K562 (cell line): ENCODE results near the gene PRDM10. TPM values are rescaled to one million over a fixed set of nuclear protein-coding genes. Genes with fewer than 3 reads are reported as not detected.

Experiments
- ATF7 ChIP-seq: fragments of 450-650 bp; IDR thresholded peaks from 2 replicates; pipeline ENCODE4 v1.7.1; 2014; ENCODE audit warnings: mild to moderate bottlenecking, moderate library complexity
- CBFA2T2 ChIP-seq: fragments of 450-650 bp; conservative IDR thresholded peaks from 2 replicates; pipeline ENCODE4 v1.6.1; 2017; ENCODE audit warnings: mild to moderate bottlenecking
- CEBPG ChIP-seq, 3 experiments: fragments of 200-800 bp in 1 of 3; sonication (Bioruptor generic) in 1 of 3; sonication (generic) in 1 of 3; formaldehyde crosslinking in 1 of 3; IDR thresholded peaks in 2 of 3; conservative IDR thresholded peaks in 1 of 3; 2 replicates each; pipeline versions ENCODE4 v1.6.1 to v1.8.0; 2016 to 2022; ENCODE audit warnings: missing compliant biosample characterization in 2 of 3, missing genetic modification characterization in 2 of 3, mild to moderate bottlenecking in 1 of 3, missing genetic modification reagents in 1 of 3
- CREM ChIP-seq: IDR thresholded peaks from 2 replicates; pipeline ENCODE4 v1.6.1; 2014; ENCODE audit warnings: antibody characterized with exemption, low read depth
- CTBP1 ChIP-seq: fragments of 450-650 bp; IDR thresholded peaks from 2 replicates; pipeline ENCODE4 v1.6.1; 2016; ENCODE audit warnings: borderline replicate concordance
- DPF2 ChIP-seq: fragments of 450-650 bp; IDR thresholded peaks from 2 replicates; pipeline ENCODE4 v1.6.1; 2016
- FIP1L1 ChIP-seq: fragments of 200-400 bp; formaldehyde crosslinking; IDR thresholded peaks from 2 replicates; pipeline ENCODE4 v1.6.1; 2018; ENCODE audit warnings: mild to moderate bottlenecking, low read depth, low read length; ENCODE audit not compliant: poor library complexity, severe bottlenecking
- NR2C2 ChIP-seq, 2 experiments: fragments of 200-800 bp in 1 of 2; sonication (Bioruptor generic) in 1 of 2; sonication (generic) in 1 of 2; formaldehyde crosslinking in 1 of 2; IDR thresholded peaks; 2 replicates each; pipeline versions ENCODE4 v1.6.1 to v1.8.0; 2016 to 2022; ENCODE audit warnings: mild to moderate bottlenecking in 1 of 2, missing compliant biosample characterization in 1 of 2, missing genetic modification characterization in 1 of 2, missing genetic modification reagents in 1 of 2
- POU5F1 ChIP-seq: fragments of 150-350 bp; IDR thresholded peaks from 2 replicates; pipeline ENCODE4 v1.6.1; 2014; ENCODE audit warnings: borderline replicate concordance, low read length, low read depth, mild to moderate bottlenecking; ENCODE audit not compliant: partially characterized antibody
- PTRF ChIP-seq: fragments of 450-650 bp; IDR thresholded peaks from 2 replicates; pipeline ENCODE4 v1.6.1; 2016; ENCODE audit warnings: mild to moderate bottlenecking, missing genetic modification characterization, missing compliant biosample characterization
- RCOR1 ChIP-seq, 2 experiments: IDR thresholded peaks; 2 replicates each; pipeline ENCODE4 v1.6.1; 2012; ENCODE audit warnings: low read depth in 2 of 2, low read length in 2 of 2, borderline replicate concordance in 1 of 2, improper control_type of control experiment in 1 of 2
- SMARCE1 ChIP-seq: fragments of 450-650 bp; IDR thresholded peaks from 2 replicates; pipeline ENCODE4 v1.7.1; 2016; ENCODE audit warnings: mild to moderate bottlenecking
- SOX6 ChIP-seq: fragments of 450-650 bp; IDR thresholded peaks from 2 replicates; pipeline ENCODE4 v1.6.1; 2014; ENCODE audit warnings: mild to moderate bottlenecking
- ZFP36 ChIP-seq: fragments of 150-350 bp; IDR thresholded peaks from 2 replicates; pipeline ENCODE4 v1.6.1; 2018; ENCODE audit warnings: low read length, low read depth; ENCODE audit not compliant: partially characterized antibody
- ZFX ChIP-seq: sonication (generic); formaldehyde crosslinking; IDR thresholded peaks from 2 replicates; pipeline ENCODE4 v1.8.0; 2022; ENCODE audit warnings: mild to moderate bottlenecking, missing genetic modification reagents, moderate library complexity
- ZNF76 ChIP-seq: fragments of 250-450 bp; sonication (Bioruptor Pico); IDR thresholded peaks from 2 replicates; pipeline ENCODE4 v1.4.0; 2020; ENCODE audit warnings: mild to moderate bottlenecking, moderate library complexity, borderline replicate concordance
- polyA plus RNA-seq, 8 experiments: library from polyadenylated mRNA; depleted of rRNA in 4 of 8; stranded (reverse) in 5 of 8; unstranded in 3 of 8; fragments of >200 nt; fragmentation: Nextera tagmentation in 2 of 8; fragmentation: Illumina TruSeq in 1 of 8; extraction: Ambion mirVana in 2 of 8; extraction: Trizol in 1 of 8; gene quantifications; 2 replicates each; pipeline versions ENCODE4 v1.2.1 to v1.2.3, GENCODE V29; 2011 to 2014; ENCODE audit warnings: inconsistent platforms in 1 of 8, missing spikeins in 1 of 8
- total RNA-seq, 7 experiments: library from RNA; depleted of rRNA in 6 of 7; stranded (reverse); fragments of >200 nt in 6 of 7; fragmentation: Illumina TruSeq in 2 of 7; extraction: Trizol in 2 of 7; gene quantifications; 2 replicates each; pipeline versions ENCODE4 v1.2.1 to v1.2.3, GENCODE V29; 2011 to 2021; ENCODE audit warnings: low replicate concordance in 1 of 7
- TF ChIP-seq, protein P1 (sequence below): fragments of 450-650 bp; IDR thresholded peaks from 2 replicates; pipeline ENCODE4 v1.6.1; 2018; ENCODE audit not compliant: partially characterized antibody

PRDM10 gene
- total and polyA plus RNA-seq, 9 of the 15 experiments (the other 6 are each of a cell fraction or from before 2014, with no cell fraction given), result 0.89 to 9.3 (median 4.5) TPM

DNA sequence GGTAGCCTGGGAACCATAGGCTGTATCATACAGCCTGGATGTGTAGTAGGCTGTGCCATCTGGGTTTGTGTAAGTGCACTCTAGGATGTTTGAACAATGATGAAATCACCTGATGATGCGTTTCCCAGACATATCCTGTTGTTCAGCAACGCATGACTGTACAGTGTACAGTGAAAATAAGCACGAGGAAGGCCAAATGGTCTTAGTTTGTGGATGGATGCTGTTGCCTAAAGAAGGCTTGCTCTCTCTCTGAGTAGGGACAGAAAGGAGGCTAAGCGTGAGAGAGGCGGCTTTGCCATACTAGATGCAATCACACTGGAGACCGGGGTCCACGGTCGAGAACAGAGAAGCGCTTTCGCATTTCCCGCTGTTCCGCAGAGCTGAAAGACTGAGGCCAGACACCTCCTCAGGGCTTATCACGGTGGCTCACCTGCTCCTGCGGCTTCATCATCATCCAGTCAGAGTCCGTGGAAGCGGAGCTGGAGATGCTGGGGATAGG lies 39.5 kb upstream of the PRDM10 start (continued):
- TF ChIP-seq, protein P1, sequence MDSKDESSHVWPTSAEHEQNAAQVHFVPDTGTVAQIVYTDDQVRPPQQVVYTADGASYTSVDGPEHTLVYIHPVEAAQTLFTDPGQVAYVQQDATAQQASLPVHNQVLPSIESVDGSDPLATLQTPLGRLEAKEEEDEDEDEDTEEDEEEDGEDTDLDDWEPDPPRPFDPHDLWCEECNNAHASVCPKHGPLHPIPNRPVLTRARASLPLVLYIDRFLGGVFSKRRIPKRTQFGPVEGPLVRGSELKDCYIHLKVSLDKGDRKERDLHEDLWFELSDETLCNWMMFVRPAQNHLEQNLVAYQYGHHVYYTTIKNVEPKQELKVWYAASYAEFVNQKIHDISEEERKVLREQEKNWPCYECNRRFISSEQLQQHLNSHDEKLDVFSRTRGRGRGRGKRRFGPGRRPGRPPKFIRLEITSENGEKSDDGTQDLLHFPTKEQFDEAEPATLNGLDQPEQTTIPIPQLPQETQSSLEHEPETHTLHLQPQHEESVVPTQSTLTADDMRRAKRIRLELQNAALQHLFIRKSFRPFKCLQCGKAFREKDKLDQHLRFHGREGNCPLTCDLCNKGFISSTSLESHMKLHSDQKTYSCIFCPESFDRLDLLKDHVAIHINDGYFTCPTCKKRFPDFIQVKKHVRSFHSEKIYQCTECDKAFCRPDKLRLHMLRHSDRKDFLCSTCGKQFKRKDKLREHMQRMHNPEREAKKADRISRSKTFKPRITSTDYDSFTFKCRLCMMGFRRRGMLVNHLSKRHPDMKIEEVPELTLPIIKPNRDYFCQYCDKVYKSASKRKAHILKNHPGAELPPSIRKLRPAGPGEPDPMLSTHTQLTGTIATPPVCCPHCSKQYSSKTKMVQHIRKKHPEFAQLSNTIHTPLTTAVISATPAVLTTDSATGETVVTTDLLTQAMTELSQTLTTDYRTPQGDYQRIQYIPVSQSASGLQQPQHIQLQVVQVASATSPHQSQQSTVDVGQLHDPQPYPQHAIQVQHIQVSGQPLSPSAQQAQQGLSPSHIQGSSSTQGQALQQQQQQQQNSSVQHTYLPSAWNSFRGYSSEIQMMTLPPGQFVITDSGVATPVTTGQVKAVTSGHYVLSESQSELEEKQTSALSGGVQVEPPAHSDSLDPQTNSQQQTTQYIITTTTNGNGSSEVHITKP, result no peak
- TF ChIP-seq ZNF76 (CRISPR knock-in tag), result no peak
- peak in 1 of 2 experiments; percentile 15; a peak in 1 of 4 replicates for TF ChIP-seq RCOR1 (IDR thresholded peaks at IDR 0.05; ENCODE audit: borderline replicate concordance in 1 of 2, low read depth in 2 of 2, low read length in 2 of 2)
- TF ChIP-seq FIP1L1, result no peak
- peak; percentile 57; the same call in 1 of the 2 replicates for TF ChIP-seq DPF2
- TF ChIP-seq SOX6, result peak; percentile 48; the same call in 1 of the 2 replicates
- TF ChIP-seq ZFX (CRISPR knock-in tag), result no peak
- no peak for TF ChIP-seq PTRF (tag)
- TF ChIP-seq ATF7, result 0 out of 2 replicates have a peak, but pooled peaks have one; percentile 22
- peak; percentile 49 for TF ChIP-seq ZFP36
- TF ChIP-seq CTBP1, result peak; percentile 60; the same call in 1 of the 2 replicates
- peak; percentile 28; the same call in 1 of the 2 replicates for TF ChIP-seq CBFA2T2
- no peak for TF ChIP-seq CEBPG (CRISPR knock-in tag; IDR thresholded peaks at IDR 0.05)
- TF ChIP-seq CEBPG (tag; conservative IDR thresholded peaks at IDR 0.05 in 1 of 2, IDR thresholded peaks at IDR 0.05 in 1 of 2), result peak in 1 of 2 experiments; percentile 87; a peak in 2 of 4 replicates
- no peak for TF ChIP-seq POU5F1
- TF ChIP-seq SMARCE1, result peak; percentile 40; the same call in 1 of the 2 replicates
- TF ChIP-seq CREM, result peak; percentile 6; the same call in 1 of the 2 replicates
- no peak for TF ChIP-seq NR2C2 (CRISPR knock-in tag; IDR thresholded peaks at IDR 0.05)
- TF ChIP-seq NR2C2 (tag; IDR thresholded peaks at IDR 0.05), result no peak
